ENCODE measurements around the gene MS4A14. TPM values are rescaled to one million over a fixed set of nuclear protein-coding genes. Genes with fewer than 3 reads are reported as not detected.

Gene MS4A14
- total RNA-seq (2022; extraction: Qiagen RNA extraction) = not detected in 5 replicates

DNA sequence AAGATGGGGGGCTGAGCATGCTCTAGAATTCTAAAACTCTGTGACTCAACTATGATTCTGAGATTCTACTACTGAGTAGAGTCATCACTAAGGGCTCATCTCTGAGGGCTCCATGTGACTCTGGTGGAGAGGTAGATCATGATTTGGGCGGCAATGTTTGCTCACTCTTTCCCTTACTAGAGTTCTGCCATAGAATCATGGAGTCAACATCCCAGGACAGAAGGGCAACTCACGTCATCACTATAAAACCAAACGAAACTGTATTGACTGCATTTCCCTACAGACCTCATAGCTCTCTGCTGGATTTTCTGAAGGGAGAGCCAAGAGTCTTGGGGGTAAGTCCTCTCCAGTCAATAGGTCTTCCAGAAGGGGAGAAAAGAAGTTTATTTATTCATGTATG lies at the start of gene MS4A14:
Gene MS4A14, plus strand, starts transcription at position 78 of the 400 bp plus-strand sequence. Its CDS starts 120 bp downstream, at position 198.

GRCh38 chr11:60378354-60378753 lies 17.9 kb upstream of the MS4A14 start, which contains the start of gene MS4A7:
Gene MS4A7, plus strand, starts transcription at chr11:60378532. Its CDS starts 4,610 bp downstream, at chr11:60383142.

DNA sequence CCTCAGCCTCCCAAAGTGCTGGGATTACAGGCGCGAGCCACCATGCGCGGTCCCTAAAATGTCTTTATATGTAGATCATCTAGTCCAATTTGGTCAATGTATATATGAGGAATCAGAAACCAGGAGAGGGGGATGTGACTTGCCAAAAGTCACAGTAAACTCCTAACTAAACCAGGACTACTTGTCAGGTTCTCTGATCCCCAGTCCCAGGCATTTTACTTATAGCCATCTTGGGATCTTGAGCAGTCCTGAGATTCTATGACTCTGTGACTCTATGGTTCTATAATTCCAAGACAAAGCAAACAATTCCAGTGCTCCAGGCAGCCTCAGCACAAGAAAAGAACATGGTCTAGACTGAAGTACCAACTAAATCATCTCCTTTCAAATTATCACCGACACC lies 33.0 kb downstream of the MS4A14 start, which contains the start of gene MS4A5:
Gene MS4A5, plus strand, starts transcription at position 301 of the 400 bp plus-strand sequence. CDS start 103 bp downstream, outside the sequence.

DNA sequence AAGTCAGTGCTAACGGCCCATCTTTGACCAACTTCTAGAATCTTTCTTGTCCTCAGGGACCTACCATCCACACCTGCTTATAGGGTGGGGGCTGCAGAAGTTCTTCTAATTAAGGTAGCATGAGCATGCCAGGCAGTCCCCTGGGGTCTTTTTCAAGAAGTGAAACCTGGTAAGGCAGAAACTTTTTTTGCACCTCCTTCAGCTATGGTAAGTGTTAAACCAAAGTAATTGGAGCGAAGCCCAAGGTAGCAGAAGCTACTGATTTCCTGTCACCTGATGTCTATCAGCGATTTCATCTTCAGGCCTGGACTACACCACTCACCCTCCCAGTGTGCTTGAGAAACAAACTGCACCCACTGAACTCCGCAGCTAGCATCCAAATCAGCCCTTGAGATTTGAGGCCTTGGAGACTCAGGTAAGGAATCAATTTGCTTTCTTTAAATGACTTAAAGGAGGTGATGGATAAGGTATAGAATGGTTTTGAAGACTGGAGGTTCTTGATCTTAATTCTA lies 59.3 kb downstream of the MS4A14 start, which contains the start of gene MS4A1:
Gene MS4A1, plus strand, starts transcription at position 317 of the 512 bp plus-strand sequence. CDS start 6,528 bp downstream, outside the sequence.

Other genes starting within 250 kb of the MS4A14 start
- gene MS4A6A, start 213.4 kb upstream of the MS4A14 start, total RNA-seq (2022; extraction: Qiagen RNA extraction) = not detected in 5 replicates
- not detected in 5 replicates for gene MS4A4E, start 153.3 kb upstream of the MS4A14 start, total RNA-seq (2022; extraction: Qiagen RNA extraction)
- gene MS4A4A, start 115.8 kb upstream of the MS4A14 start, total RNA-seq (2022; extraction: Qiagen RNA extraction) = not detected in 5 replicates
- gene MS4A6E, start 69.2 kb upstream of the MS4A14 start, total RNA-seq (2022; extraction: Qiagen RNA extraction) = not detected in 5 replicates
- not detected in 5 replicates for gene MS4A7, start 17.9 kb upstream of the MS4A14 start, total RNA-seq (2022; extraction: Qiagen RNA extraction)
- gene MS4A5, start 33.1 kb downstream of the MS4A14 start, total RNA-seq (2022; extraction: Qiagen RNA extraction) = not detected in 5 replicates
- not detected in 5 replicates for gene MS4A1, start 59.4 kb downstream of the MS4A14 start, total RNA-seq (2022; extraction: Qiagen RNA extraction)
- gene MS4A12, start 96.3 kb downstream of the MS4A14 start, total RNA-seq (2022; extraction: Qiagen RNA extraction) = not detected in 5 replicates
- gene MS4A13, start 118.9 kb downstream of the MS4A14 start, total RNA-seq (2022; extraction: Qiagen RNA extraction) = not detected in 5 replicates

Measured in A549 treated with Hydrocortisone at 1 μM for 4 hours (cell line).